ENCODE results near the gene LARGE1.

DNA sequence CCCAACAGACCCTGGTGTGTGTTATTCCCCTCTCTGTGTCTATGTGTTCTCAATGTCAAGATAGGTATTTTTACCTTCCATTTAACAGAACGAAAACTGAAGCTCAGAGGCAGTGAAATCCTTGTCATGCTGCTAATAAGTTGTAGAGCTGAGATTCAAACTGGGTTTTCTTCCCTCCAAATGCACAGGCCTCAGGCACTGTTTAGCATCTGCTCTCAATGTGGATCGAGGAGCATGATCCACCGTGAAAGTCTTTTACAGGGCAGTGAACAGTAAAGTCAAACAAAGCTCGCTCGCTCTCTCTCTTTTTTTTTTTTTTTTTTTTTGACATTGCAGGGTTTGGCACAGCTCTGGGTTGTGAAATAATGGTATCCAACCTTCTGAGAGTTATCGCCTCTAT is 461.1 kb downstream of the LARGE1 start:
- no peak for TF ChIP-seq EZH2 (IDR thresholded peaks at IDR 0.05; ENCODE audit: borderline replicate concordance, low read depth, low read length, severe bottlenecking)
- TF ChIP-seq, protein P1, sequence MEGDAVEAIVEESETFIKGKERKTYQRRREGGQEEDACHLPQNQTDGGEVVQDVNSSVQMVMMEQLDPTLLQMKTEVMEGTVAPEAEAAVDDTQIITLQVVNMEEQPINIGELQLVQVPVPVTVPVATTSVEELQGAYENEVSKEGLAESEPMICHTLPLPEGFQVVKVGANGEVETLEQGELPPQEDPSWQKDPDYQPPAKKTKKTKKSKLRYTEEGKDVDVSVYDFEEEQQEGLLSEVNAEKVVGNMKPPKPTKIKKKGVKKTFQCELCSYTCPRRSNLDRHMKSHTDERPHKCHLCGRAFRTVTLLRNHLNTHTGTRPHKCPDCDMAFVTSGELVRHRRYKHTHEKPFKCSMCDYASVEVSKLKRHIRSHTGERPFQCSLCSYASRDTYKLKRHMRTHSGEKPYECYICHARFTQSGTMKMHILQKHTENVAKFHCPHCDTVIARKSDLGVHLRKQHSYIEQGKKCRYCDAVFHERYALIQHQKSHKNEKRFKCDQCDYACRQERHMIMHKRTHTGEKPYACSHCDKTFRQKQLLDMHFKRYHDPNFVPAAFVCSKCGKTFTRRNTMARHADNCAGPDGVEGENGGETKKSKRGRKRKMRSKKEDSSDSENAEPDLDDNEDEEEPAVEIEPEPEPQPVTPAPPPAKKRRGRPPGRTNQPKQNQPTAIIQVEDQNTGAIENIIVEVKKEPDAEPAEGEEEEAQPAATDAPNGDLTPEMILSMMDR (IDR thresholded peaks at IDR 0.05; ENCODE audit: borderline replicate concordance, extremely low read depth, low read length, poor library complexity, severe bottlenecking) = no peak

Measured in DND-41 (cell line).